ENCODE data around the gene PRSS38.

DNA sequence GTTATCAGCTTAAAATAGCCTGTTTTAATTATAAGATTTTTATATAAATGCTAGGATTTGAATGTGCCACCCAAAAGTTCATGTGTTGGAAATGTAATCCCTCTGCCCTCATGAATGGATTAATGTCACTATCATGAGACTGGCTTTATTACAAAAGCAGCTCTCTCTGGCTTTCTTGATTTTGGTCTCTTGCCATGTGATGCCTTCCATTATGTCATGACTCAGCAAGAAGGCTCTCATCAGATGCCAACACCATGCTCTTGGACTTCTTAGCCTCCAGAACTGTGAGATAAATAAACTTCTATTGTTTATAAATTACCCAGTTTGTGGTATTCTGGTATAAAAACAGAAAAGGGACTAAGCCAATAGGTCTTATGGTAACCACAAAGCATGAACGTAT lies 6.9 kb upstream of the PRSS38 start:
- TF ChIP-seq EZH2 (IDR thresholded peaks at IDR 0.05; ENCODE audit: insufficient read depth, poor library complexity, severe bottlenecking) (no peak), EZH2phosphoT487 (IDR thresholded peaks at IDR 0.05; ENCODE audit: insufficient read depth, low read depth) (no peak)

All from GM23248 (cell line).